ENCODE results near the gene PDE2A.

DNA sequence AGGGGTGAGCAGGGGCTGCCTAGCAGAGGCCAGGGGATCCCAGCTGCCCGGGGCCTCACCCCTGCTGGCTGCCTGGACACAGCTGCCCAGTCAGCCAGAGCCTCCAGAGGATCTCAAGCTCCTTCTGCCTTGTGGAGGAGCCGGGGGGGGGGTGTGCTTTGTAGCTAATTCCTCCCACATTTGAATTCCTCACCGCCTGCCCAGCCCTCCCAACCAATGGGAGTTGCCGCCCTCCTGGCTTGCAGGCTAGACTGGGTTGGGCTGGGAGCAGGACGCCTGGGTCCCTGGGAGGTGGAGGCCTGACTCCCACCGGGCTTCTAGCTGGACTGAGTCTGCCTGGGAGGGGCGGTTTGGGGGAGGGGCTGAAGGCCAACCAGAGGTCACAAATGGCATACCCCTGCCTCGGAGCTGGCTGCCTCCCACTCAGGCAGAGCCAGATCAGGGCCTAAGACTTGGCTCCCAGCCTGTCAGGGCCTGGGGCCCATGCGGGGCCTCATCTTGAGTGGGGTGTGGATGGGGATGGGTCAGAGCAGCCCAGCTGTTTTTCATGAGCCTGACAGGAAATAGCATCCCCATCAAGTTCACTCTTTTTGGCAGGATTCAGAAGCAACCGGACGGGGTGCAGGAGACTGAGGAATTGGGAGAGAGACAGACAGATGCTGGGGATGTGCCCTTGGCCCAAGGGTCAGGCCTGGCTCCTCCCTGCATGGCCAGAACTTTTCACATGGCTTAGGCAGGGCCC is 29.2 kb upstream of the PDE2A start:
- TF ChIP-seq, protein P1, sequence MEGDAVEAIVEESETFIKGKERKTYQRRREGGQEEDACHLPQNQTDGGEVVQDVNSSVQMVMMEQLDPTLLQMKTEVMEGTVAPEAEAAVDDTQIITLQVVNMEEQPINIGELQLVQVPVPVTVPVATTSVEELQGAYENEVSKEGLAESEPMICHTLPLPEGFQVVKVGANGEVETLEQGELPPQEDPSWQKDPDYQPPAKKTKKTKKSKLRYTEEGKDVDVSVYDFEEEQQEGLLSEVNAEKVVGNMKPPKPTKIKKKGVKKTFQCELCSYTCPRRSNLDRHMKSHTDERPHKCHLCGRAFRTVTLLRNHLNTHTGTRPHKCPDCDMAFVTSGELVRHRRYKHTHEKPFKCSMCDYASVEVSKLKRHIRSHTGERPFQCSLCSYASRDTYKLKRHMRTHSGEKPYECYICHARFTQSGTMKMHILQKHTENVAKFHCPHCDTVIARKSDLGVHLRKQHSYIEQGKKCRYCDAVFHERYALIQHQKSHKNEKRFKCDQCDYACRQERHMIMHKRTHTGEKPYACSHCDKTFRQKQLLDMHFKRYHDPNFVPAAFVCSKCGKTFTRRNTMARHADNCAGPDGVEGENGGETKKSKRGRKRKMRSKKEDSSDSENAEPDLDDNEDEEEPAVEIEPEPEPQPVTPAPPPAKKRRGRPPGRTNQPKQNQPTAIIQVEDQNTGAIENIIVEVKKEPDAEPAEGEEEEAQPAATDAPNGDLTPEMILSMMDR (optimal IDR thresholded peaks at IDR 0.05 in 1 of 3, IDR thresholded peaks at IDR 0.05 in 1 of 3, conservative IDR thresholded peaks at IDR 0.05 in 1 of 3; ENCODE audit: extremely low read depth in 1 of 3, insufficient read depth in 2 of 3, low read length in 3 of 3) = no peak
- TF ChIP-seq EZH2 (IDR thresholded peaks at IDR 0.05; ENCODE audit: low read length) = no peak
